Parathyroid adenoma (tissue), 2 donors: Measurements from ENCODE around the gene GALNT5.

Experiments
- H2AFZ ChIP-seq: fragments of 300-600 bp; sonication (generic); one replicate; pipeline ENCODE4 v1.7.0; 2017; ENCODE audit warnings: antibody characterized with exemption, mild to moderate bottlenecking
- H3K27ac ChIP-seq: fragments of 300-600 bp; sonication (generic); one replicate; pipeline ENCODE4 v1.7.0; 2017
- H3K27me3 ChIP-seq: fragments of 300-600 bp; sonication (generic); one replicate; pipeline ENCODE4 v1.7.0; 2017; ENCODE audit warnings: low read length; ENCODE audit not compliant: control insufficient read depth, insufficient read depth
- H3K36me3 ChIP-seq: fragments of 300-600 bp; sonication (generic); one replicate; pipeline ENCODE4 v1.7.0; 2017; ENCODE audit warnings: low read length; ENCODE audit not compliant: control insufficient read depth, insufficient read depth
- H3K4me1 ChIP-seq: fragments of 300-600 bp; sonication (generic); one replicate; pipeline ENCODE4 v1.7.0; 2017; ENCODE audit warnings: control low read depth
- H3K4me2 ChIP-seq: fragments of 300-600 bp; sonication (generic); one replicate; pipeline ENCODE4 v1.7.0; 2017; ENCODE audit warnings: low read length
- H3K4me3 ChIP-seq: fragments of 300-600 bp; sonication (generic); one replicate; pipeline ENCODE4 v1.7.0; 2017; ENCODE audit warnings: low read depth, low read length
- H3K79me2 ChIP-seq: fragments of 300-600 bp; sonication (generic); one replicate; pipeline ENCODE4 v1.7.0; 2017; ENCODE audit warnings: control low read depth
- H3K9ac ChIP-seq: fragments of 300-600 bp; sonication (generic); one replicate; pipeline ENCODE4 v1.7.0; 2017; ENCODE audit warnings: mild to moderate bottlenecking
- H3K9me3 ChIP-seq: fragments of 300-600 bp; sonication (generic); one replicate; pipeline ENCODE4 v1.7.0; 2017; ENCODE audit warnings: low read length; ENCODE audit not compliant: control insufficient read depth
- CTCF ChIP-seq: fragments of 300-600 bp; sonication (generic); IDR thresholded peaks from one replicate; pipeline ENCODE4 v1.7.0; 2017; ENCODE audit warnings: antibody characterized with exemption, mild to moderate bottlenecking
- donor health status: primary hyperparathyroidism.

Gene GALNT5

GRCh38 chr2:157315901-157316300 lies 58.4 kb downstream of the GALNT5 start:
- H3K4me1 ChIP-seq = no peaks in the 10 kb centered on the region
- H3K9me3 ChIP-seq = no peaks in the 10 kb centered on the region
- no peak for TF ChIP-seq CTCF
- no peaks in the 10 kb centered on the region for H3K27me3 ChIP-seq
- no peak overlapping the region for H3K27ac ChIP-seq
- H3K36me3 ChIP-seq = no peaks in the 10 kb centered on the region
- no peak overlapping the region for H3K4me3 ChIP-seq
- no peak overlapping the region for H3K4me2 ChIP-seq
- no peaks in the 10 kb centered on the region for H3K79me2 ChIP-seq
- H2AFZ ChIP-seq = no peak overlapping the region
- no peak overlapping the region for H3K9ac ChIP-seq

- H3K79me2 ChIP-seq = no peaks in the 10 kb centered on the region
- no peak overlapping the region for H3K4me3 ChIP-seq
- TF ChIP-seq CTCF = no peak
These were observed 61.4 kb downstream of the GALNT5 start for GRCh38 chr2:157318884-157319283.

GRCh38 chr2:157319795-157320194 lies 62.3 kb downstream of the GALNT5 start:
- Histone ChIP-seq H3K9ac (no peak overlapping the region), H3K27me3 (no peaks in the 10 kb centered on the region), H2AFZ (no peak overlapping the region), H3K79me2 (no peaks in the 10 kb centered on the region), H3K4me1 (no peaks in the 10 kb centered on the region), H3K27ac (no peak overlapping the region), H3K4me2 (no peak overlapping the region), H3K36me3 (no peaks in the 10 kb centered on the region), H3K4me3 (no peak overlapping the region), H3K9me3 (no peaks in the 10 kb centered on the region)
- TF ChIP-seq CTCF = no peak

More at GRCh38 chr2:157318884-157319283, 61.4 kb downstream of the GALNT5 start:
- H3K36me3 ChIP-seq = no peaks in the 10 kb centered on the region
- H3K9me3 ChIP-seq = no peaks in the 10 kb centered on the region
- no peaks in the 10 kb centered on the region for H3K27me3 ChIP-seq
- H3K4me1 ChIP-seq = no peaks in the 10 kb centered on the region
- no peak overlapping the region for H3K27ac ChIP-seq
- no peak overlapping the region for H2AFZ ChIP-seq
- no peak overlapping the region for H3K4me2 ChIP-seq
- H3K9ac ChIP-seq = no peak overlapping the region

GRCh38 chr2:157320409-157320808 lies 62.9 kb downstream of the GALNT5 start:
- Histone ChIP-seq H3K4me1 (no peaks in the 10 kb centered on the region), H3K79me2 (no peaks in the 10 kb centered on the region), H3K4me2 (no peak overlapping the region), H3K4me3 (no peak overlapping the region), H3K27ac (no peak overlapping the region), H3K9ac (no peak overlapping the region), H3K36me3 (no peaks in the 10 kb centered on the region), H3K9me3 (no peaks in the 10 kb centered on the region), H2AFZ (no peak overlapping the region), H3K27me3 (no peaks in the 10 kb centered on the region)
- TF ChIP-seq CTCF = no peak

- Histone ChIP-seq H3K9me3 (no peaks in the 10 kb centered on the region), H3K79me2 (no peaks in the 10 kb centered on the region), H3K4me2 (no peak overlapping the region), H3K9ac (no peak overlapping the region), H3K4me1 (no peaks in the 10 kb centered on the region), H3K27me3 (no peaks in the 10 kb centered on the region), H2AFZ (no peak overlapping the region), H3K4me3 (no peak overlapping the region), H3K36me3 (no peaks in the 10 kb centered on the region), H3K27ac (no peak overlapping the region)
- TF ChIP-seq CTCF = no peak
These were observed 64.0 kb downstream of the GALNT5 start for GRCh38 chr2:157321466-157321865.
